ENCODE data around the gene BAG3. TPM values are rescaled to one million over a fixed set of nuclear protein-coding genes. Genes with fewer than 3 reads are reported as not detected.

Gene BAG3
- total RNA-seq, 2 experiments from 2014 or later: 1.9 to 2.6 TPM

- intact Hi-C loops (cut with micrococcal nuclease; ENCODE audit: unreplicated experiment): loop anchor here (5.0 kb wide), 2 partner anchors 135 to 650 kb away; no protein-coding TSS in a partner anchor
- BruUV-seq (replicated peaks): no TSS peak
- H3K4me2 ChIP-seq (ENCODE audit: low read length): no peak overlapping the region
Measured at GRCh38 chr10:119687192-119688032, 36.2 kb downstream of the BAG3 start.

GRCh38 chr10:119688033-119688508, 36.9 kb downstream of the BAG3 start:
- H3K9me3 ChIP-seq (ENCODE audit: low read length): no peaks in the 10 kb centered on the region
- intact Hi-C loops (cut with micrococcal nuclease; ENCODE audit: unreplicated experiment): loop anchor here (5.0 kb wide), 2 partner anchors 134 to 649 kb away; no protein-coding TSS in a partner anchor

More at GRCh38 chr10:119687192-119688032, 36.2 kb downstream of the BAG3 start:
- no peak overlapping the region for H2AFZ ChIP-seq (ENCODE audit: low read length)
- no peaks in the 10 kb centered on the region for H3K79me2 ChIP-seq (ENCODE audit: insufficient read depth, low read depth, low read length)
- H3K4me3 ChIP-seq (ENCODE audit: low read depth, low read length, poor library complexity, severe bottlenecking): no peak overlapping the region
- no peaks in the 10 kb centered on the region for H3K4me1 ChIP-seq (ENCODE audit: insufficient read depth, low read length, poor library complexity, severe bottlenecking)
- no peak for DNase-seq (ENCODE audit: low spot score)
- H3K27ac ChIP-seq (ENCODE audit: low read depth, low read length, poor library complexity, severe bottlenecking): no peak overlapping the region
- no peak for TF ChIP-seq EZH2phosphoT487 (IDR thresholded peaks at IDR 0.05; ENCODE audit: borderline replicate concordance, low read depth, low read length)
- no peak for TF ChIP-seq CTCF (conservative IDR thresholded peaks at IDR 0.05; ENCODE audit: low read length)
- H3K36me3 ChIP-seq (ENCODE audit: insufficient read depth, low read length): no peaks in the 10 kb centered on the region
- no peaks in the 10 kb centered on the region for H3K9me3 ChIP-seq (ENCODE audit: low read length)
- no peaks in the 10 kb centered on the region for H4K20me1 ChIP-seq (ENCODE audit: insufficient read depth, low read length)
- no peaks in the 10 kb centered on the region for H3K9me2 ChIP-seq (ENCODE audit: insufficient read depth, low read length)
- CTCF ChIA-PET (ENCODE audit: unreplicated experiment): interaction anchor here (0.7 to 1.3 kb wide), 6 partner anchors 14 to 125 kb away, joined by 3 to 5 read pairs (median 4); partner anchors contain the start of gene INPP5F
- POLR2A ChIA-PET: interaction anchor here (0.6 to 1.3 kb wide), 5 partner anchors 15 to 178 kb away, joined by 3 to 6 read pairs (median 3); partner anchors contain the start of gene INPP5F

More at GRCh38 chr10:119688033-119688508, 36.9 kb downstream of the BAG3 start:
- Histone ChIP-seq H3K4me2 (ENCODE audit: low read length) (no peak overlapping the region), H3K4me3 (ENCODE audit: low read depth, low read length, poor library complexity, severe bottlenecking) (no peak overlapping the region), H3K79me2 (ENCODE audit: insufficient read depth, low read depth, low read length) (no peaks in the 10 kb centered on the region), H2AFZ (ENCODE audit: low read length) (no peak overlapping the region), H3K9me2 (ENCODE audit: insufficient read depth, low read length) (no peaks in the 10 kb centered on the region), H3K4me1 (ENCODE audit: insufficient read depth, low read length, poor library complexity, severe bottlenecking) (no peaks in the 10 kb centered on the region), H3K27ac (ENCODE audit: low read depth, low read length, poor library complexity, severe bottlenecking) (no peak overlapping the region), H3K36me3 (ENCODE audit: insufficient read depth, low read length) (no peaks in the 10 kb centered on the region), H4K20me1 (ENCODE audit: insufficient read depth, low read length) (no peaks in the 10 kb centered on the region)
- ChIA-PET POLR2A (interaction anchor here (1.1 kb wide), 1 partner anchor 119 kb away, joined by 3 read pairs; no protein-coding TSS in a partner anchor), CTCF (ENCODE audit: unreplicated experiment) (interaction anchor here (0.8 to 1.3 kb wide), 4 partner anchors 14 to 124 kb away, joined by 3 to 5 read pairs (median 4); no protein-coding TSS in a partner anchor)
- TF ChIP-seq EZH2phosphoT487 (IDR thresholded peaks at IDR 0.05; ENCODE audit: borderline replicate concordance, low read depth, low read length) (no peak), CTCF (conservative IDR thresholded peaks at IDR 0.05; ENCODE audit: low read length) (peak; percentile 41; the same call in 1 of the 2 replicates)
- BruUV-seq (replicated peaks): no TSS peak
- peak; percentile 40 for DNase-seq (ENCODE audit: low spot score)
